CD4-positive, alpha-beta T cell (primary cell): ENCODE data around the gene FHOD1. TPM values are rescaled to one million over a fixed set of nuclear protein-coding genes. Genes with fewer than 3 reads are reported as not detected.

Experiments
- ATAC-seq: fragments of 200-7000 bp; cut with Tn5 transposase; one replicate; pipeline ENCODE4 v1.10.0; 2022; ENCODE audit warnings: mild to moderate bottlenecking; ENCODE audit not compliant: poor library complexity
- CTCF ChIA-PET: fragments of 350-600 bp; sonication (Branson Sonifier 250); formaldehyde crosslinking; loops from one replicate; lab custom pipeline; 2021; ENCODE audit warnings: antibody characterized with exemption, inconsistent platforms; lab: Charles Lee
- POLR2A ChIA-PET: fragments of 350-600 bp; sonication (Branson Sonifier 250); formaldehyde crosslinking; loops from one replicate; lab custom pipeline; 2021; ENCODE audit warnings: antibody characterized with exemption, inconsistent platforms; lab: Charles Lee
- DNase-seq, 14 experiments: peaks; one replicate each; pipeline ENCODE4 v3.0.0-alpha.2; 2013 to 2020; ENCODE audit warnings: mixed read lengths in 2 of 14
- H3K27ac ChIP-seq, 2 donors: one replicate each; pipeline versions ENCODE4 v1.5.1 to v1.7.0; 2013; ENCODE audit warnings: low read length in 2 of 2, low read depth in 1 of 2, mild to moderate bottlenecking in 1 of 2
- H3K27me3 ChIP-seq, 2 experiments: 1 replicate in 1 of 2; 2 replicates in 1 of 2; pipeline versions ENCODE4 v1.6.1 to v1.7.0; 2013; ENCODE audit warnings: low read length in 2 of 2, control low read depth in 1 of 2, mild to moderate bottlenecking in 1 of 2, moderate library complexity in 1 of 2; ENCODE audit not compliant: insufficient read depth in 2 of 2, control insufficient read depth in 1 of 2
- H3K36me3 ChIP-seq: one replicate; pipeline ENCODE4 v1.6.1; 2013; ENCODE audit warnings: low read length, control low read depth; ENCODE audit not compliant: insufficient read depth
- H3K4me1 ChIP-seq: one replicate; pipeline ENCODE4 v1.6.1; 2013; ENCODE audit warnings: low read length, control low read depth; ENCODE audit not compliant: insufficient read depth
- H3K4me3 ChIP-seq: one replicate; pipeline ENCODE4 v1.5.1; 2013; ENCODE audit warnings: mild to moderate bottlenecking, low read length, moderate library complexity
- H3K9me3 ChIP-seq, 2 experiments: 1 replicate in 1 of 2; 2 replicates in 1 of 2; pipeline versions ENCODE4 v1.6.1 to v1.7.0; 2013; ENCODE audit warnings: low read length in 2 of 2, mild to moderate bottlenecking in 2 of 2, control low read depth in 1 of 2, moderate library complexity in 1 of 2; ENCODE audit not compliant: control insufficient read depth in 1 of 2, insufficient read depth in 1 of 2
- H3K27ac Mint-ChIP-seq: one replicate; pipeline ENCODE4 v1.8.0; 2020; ENCODE audit warnings: mixed read lengths
- H3K27me3 Mint-ChIP-seq: one replicate; pipeline ENCODE4 v1.8.0; 2021; ENCODE audit warnings: mixed read lengths
- H3K36me3 Mint-ChIP-seq: one replicate; pipeline ENCODE4 v1.8.0; 2021; ENCODE audit warnings: low read depth, mixed read lengths
- H3K4me1 Mint-ChIP-seq: one replicate; pipeline ENCODE4 v1.8.0; 2021; ENCODE audit warnings: low read depth, mixed read lengths
- H3K4me3 Mint-ChIP-seq: one replicate; pipeline ENCODE4 v1.8.0; 2020; ENCODE audit warnings: mild to moderate bottlenecking, mixed read lengths
- H3K9me3 Mint-ChIP-seq: one replicate; pipeline ENCODE4 v1.8.0; 2020; ENCODE audit warnings: mixed read lengths
- intact Hi-C, 2 experiments: fragments of 100-400 bp; cut with DNase I in 1 of 2; cut with micrococcal nuclease in 1 of 2; formaldehyde crosslinking; loops; one replicate each; pipeline versions ENCODE4 v1.15.1 to v1.9.0; 2023 to 2025; cut with DNase I, micrococcal nuclease
- total RNA-seq, 174 experiments: library from RNA in 2 of 174; stranded (reverse) in 2 of 174; gene quantifications; one replicate each; pipeline ENCODE4 v1.2.3 and lab custom pipeline; 2021 to 2026
- TF ChIP-seq, protein P1 (sequence below): fragments of 200-600 bp; IDR thresholded peaks from one replicate; pipeline ENCODE4 v1.8.0; 2022; ENCODE audit warnings: antibody characterized with exemption, mild to moderate bottlenecking

Gene FHOD1
- total RNA-seq, 2 experiments from 2014 or later: 21.1 to 26.0 TPM

DNA sequence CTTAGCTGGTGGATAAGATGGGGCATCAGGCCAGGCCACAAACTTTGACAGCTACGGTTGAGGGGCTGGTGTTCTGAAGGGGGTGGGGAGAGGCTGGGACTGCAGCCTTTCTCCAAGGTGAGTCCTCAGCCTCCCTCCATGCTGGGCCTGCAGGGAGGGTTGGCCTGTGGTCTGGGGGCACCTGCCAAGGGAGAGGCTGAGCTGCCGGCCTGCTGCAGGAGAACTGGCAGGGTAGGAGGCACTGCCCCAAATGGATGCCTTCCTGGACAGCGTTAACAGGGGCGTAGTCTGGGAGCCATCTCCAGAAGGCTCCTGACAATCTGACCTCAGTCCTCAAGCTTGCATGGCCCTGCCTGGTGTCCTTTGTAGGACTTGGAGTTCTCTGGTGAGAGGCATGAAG, 43.2 kb downstream of the FHOD1 start:
- peaks cover 36% of the 10 kb centered on the region for H3K36me3 Mint-ChIP-seq
- Histone ChIP-seq H3K4me1 (no peaks in the 10 kb centered on the region), H3K9me3 (no peaks in the 10 kb centered on the region), H3K27me3 (no peaks in the 10 kb centered on the region), H3K36me3 (peaks cover 43% of the 10 kb centered on the region), H3K27ac (no peak overlapping the region), H3K4me3 (no peak overlapping the region)
- H3K27me3 Mint-ChIP-seq: no peaks in the 10 kb centered on the region
- no peaks in the 10 kb centered on the region for H3K9me3 Mint-ChIP-seq
- no peaks in the 10 kb centered on the region for H3K4me1 Mint-ChIP-seq
- DNase-seq: no peak
- ATAC-seq: no peak
- CTCF ChIA-PET: no interaction called here
- TF ChIP-seq, protein P1, sequence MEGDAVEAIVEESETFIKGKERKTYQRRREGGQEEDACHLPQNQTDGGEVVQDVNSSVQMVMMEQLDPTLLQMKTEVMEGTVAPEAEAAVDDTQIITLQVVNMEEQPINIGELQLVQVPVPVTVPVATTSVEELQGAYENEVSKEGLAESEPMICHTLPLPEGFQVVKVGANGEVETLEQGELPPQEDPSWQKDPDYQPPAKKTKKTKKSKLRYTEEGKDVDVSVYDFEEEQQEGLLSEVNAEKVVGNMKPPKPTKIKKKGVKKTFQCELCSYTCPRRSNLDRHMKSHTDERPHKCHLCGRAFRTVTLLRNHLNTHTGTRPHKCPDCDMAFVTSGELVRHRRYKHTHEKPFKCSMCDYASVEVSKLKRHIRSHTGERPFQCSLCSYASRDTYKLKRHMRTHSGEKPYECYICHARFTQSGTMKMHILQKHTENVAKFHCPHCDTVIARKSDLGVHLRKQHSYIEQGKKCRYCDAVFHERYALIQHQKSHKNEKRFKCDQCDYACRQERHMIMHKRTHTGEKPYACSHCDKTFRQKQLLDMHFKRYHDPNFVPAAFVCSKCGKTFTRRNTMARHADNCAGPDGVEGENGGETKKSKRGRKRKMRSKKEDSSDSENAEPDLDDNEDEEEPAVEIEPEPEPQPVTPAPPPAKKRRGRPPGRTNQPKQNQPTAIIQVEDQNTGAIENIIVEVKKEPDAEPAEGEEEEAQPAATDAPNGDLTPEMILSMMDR: no peak
- no peak overlapping the region for H3K4me3 Mint-ChIP-seq
- intact Hi-C loops: no loop called here
- no peak overlapping the region for H3K27ac Mint-ChIP-seq
- POLR2A ChIA-PET: no interaction called here

DNA sequence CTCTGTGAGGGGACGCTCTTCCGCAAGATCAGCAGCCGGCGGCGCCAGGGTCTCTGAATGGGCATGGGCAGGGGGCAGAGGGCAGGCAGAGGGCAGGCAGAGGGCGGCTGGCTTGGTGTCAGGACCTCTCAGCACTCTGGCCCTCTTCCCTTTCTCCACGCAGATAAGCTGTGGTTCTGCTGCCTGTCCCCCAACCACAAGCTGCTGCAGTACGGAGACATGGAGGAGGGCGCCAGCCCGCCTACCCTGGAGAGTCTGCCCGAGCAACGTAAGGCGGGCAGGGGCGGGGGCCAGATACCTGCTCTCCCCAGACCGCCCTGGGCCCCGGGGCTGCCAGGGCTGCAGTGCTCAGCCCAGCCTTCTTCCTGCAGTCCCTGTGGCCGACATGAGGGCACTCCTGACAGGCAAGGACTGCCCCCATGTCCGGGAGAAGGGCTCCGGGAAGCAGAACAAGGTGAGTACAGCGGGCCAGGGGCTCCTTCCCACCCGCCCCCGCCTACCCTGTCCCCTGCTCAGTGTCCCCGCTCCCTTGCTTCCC, 44.3 kb downstream of the FHOD1 start:
- Mint-ChIP-seq H3K27ac (no peak overlapping the region), H3K9me3 (no peaks in the 10 kb centered on the region), H3K4me1 (peaks cover 6% of the 10 kb centered on the region), H3K36me3 (peaks cover 42% of the 10 kb centered on the region), H3K27me3 (no peaks in the 10 kb centered on the region), H3K4me3 (no peak overlapping the region)
- intact Hi-C loops: no loop called here
- ChIA-PET POLR2A (interaction anchor here (1.4 kb wide), 1 partner anchor 44 kb away, joined by 3 read pairs; the partner anchor contains the start of gene FHOD1), CTCF (no interaction called here)
- Histone ChIP-seq H3K36me3 (peaks cover 48% of the 10 kb centered on the region), H3K4me3 (no peak overlapping the region), H3K27me3 (no peaks in the 10 kb centered on the region), H3K4me1 (no peaks in the 10 kb centered on the region), H3K9me3 (no peaks in the 10 kb centered on the region), H3K27ac (no peak overlapping the region)
- no peak for ATAC-seq
- TF ChIP-seq, protein P1: no peak
- DNase-seq: no peak

DNA sequence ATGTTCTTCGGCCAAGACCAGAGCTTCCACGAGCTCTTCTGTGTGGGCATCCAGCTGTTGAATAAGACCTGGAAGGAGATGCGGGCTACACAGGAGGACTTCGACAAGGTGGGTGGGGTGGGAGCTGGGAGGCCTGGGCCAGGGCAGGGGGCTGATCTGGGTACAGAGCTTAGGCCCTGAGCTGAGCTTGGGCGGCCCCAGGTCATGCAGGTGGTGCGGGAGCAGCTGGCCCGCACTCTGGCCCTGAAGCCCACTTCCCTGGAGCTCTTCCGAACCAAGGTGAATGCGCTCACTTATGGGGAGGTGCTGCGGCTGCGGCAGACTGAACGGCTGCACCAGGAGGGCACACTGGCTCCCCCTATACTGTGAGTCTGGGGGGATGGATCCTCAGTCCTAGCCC, 44.9 kb downstream of the FHOD1 start:
- no peaks in the 10 kb centered on the region for H3K27me3 ChIP-seq
- Mint-ChIP-seq H3K27ac (no peak overlapping the region), H3K27me3 (no peaks in the 10 kb centered on the region), H3K4me1 (peaks cover 6% of the 10 kb centered on the region), H3K9me3 (no peaks in the 10 kb centered on the region), H3K36me3 (peaks cover 48% of the 10 kb centered on the region), H3K4me3 (no peak overlapping the region)
- ChIA-PET POLR2A (interaction anchor here (1.4 kb wide), 1 partner anchor 45 kb away, joined by 3 read pairs; the partner anchor contains the start of gene FHOD1), CTCF (no interaction called here)
- intact Hi-C loops: no loop called here
- DNase-seq (no peak), ATAC-seq (no peak)
- no peaks in the 10 kb centered on the region for H3K4me1 ChIP-seq
- no peak overlapping the region for H3K27ac ChIP-seq
- TF ChIP-seq, protein P1: no peak
- peaks cover 52% of the 10 kb centered on the region for H3K36me3 ChIP-seq
- no peaks in the 10 kb centered on the region for H3K9me3 ChIP-seq
- H3K4me3 ChIP-seq: no peak overlapping the region
